GM15510 (cell line): Measurements from ENCODE around the gene INHBC.

Experiments used
- POLR2A ChIP-seq: IDR thresholded peaks from 3 replicates; pipeline ENCODE4 v1.6.1; 2011; ENCODE audit warnings: borderline replicate concordance; ENCODE audit not compliant: insufficient read length; ENCODE audit errors: extremely low read depth

Gene INHBC

GRCh38 chr12:57434517-57435223 is at the start of gene INHBC:
INHBC (plus strand) TSS chr12:57434784; CDS start chr12:57434887, 103 bp downstream.
- no peak for TF ChIP-seq POLR2A

- no peak for TF ChIP-seq POLR2A
Observed at GRCh38 chr12:57385586-57385985, 49.0 kb upstream of the INHBC start.

GRCh38 chr12:57386187-57386720 is 48.3 kb upstream of the INHBC start:
- no peak for TF ChIP-seq POLR2A

GRCh38 chr12:57388425-57388824 is 46.2 kb upstream of the INHBC start:
- no peak for TF ChIP-seq POLR2A

GRCh38 chr12:57389033-57389432 is 45.6 kb upstream of the INHBC start:
- no peak for TF ChIP-seq POLR2A

- no peak for TF ChIP-seq POLR2A
Observed at GRCh38 chr12:57390174-57390573, 44.4 kb upstream of the INHBC start.

- no peak for TF ChIP-seq POLR2A
Observed at GRCh38 chr12:57395121-57395520, 39.5 kb upstream of the INHBC start.

GRCh38 chr12:57397441-57397840 is 37.1 kb upstream of the INHBC start:
- no peak for TF ChIP-seq POLR2A

GRCh38 chr12:57401165-57401564 is 33.4 kb upstream of the INHBC start:
- TF ChIP-seq POLR2A: no peak

- TF ChIP-seq POLR2A: no peak
Observed at GRCh38 chr12:57404966-57405640, 29.5 kb upstream of the INHBC start.

GRCh38 chr12:57410534-57410933 is 24.1 kb upstream of the INHBC start:
- no peak for TF ChIP-seq POLR2A

- TF ChIP-seq POLR2A: no peak
Observed at GRCh38 chr12:57415088-57415487, 19.5 kb upstream of the INHBC start.

- no peak for TF ChIP-seq POLR2A
Observed at GRCh38 chr12:57416039-57416996, 18.3 kb upstream of the INHBC start.

GRCh38 chr12:57418255-57418654 is 16.3 kb upstream of the INHBC start:
- no peak for TF ChIP-seq POLR2A

- TF ChIP-seq POLR2A: no peak
Observed at GRCh38 chr12:57419495-57419894, 15.1 kb upstream of the INHBC start.
